Measurements from ENCODE around the gene TBX18. TPM values are rescaled to one million over a fixed set of nuclear protein-coding genes. Genes with fewer than 3 reads are reported as not detected.

TBX18 gene
- total and polyA plus RNA-seq, 9 of the 15 experiments (the other 6 are each of a cell fraction or from before 2014, with no cell fraction given): 4.0 to 36.1 (median 20.7) TPM

- TF ChIP-seq RBM22 (IDR thresholded peaks at IDR 0.05; ENCODE audit: low read depth, low read length, poor library complexity, severe bottlenecking) (no peak), ZNF253 (CRISPR knock-in tag; conservative IDR thresholded peaks at IDR 0.05) (no peak), THAP7 (CRISPR knock-in tag; IDR thresholded peaks at IDR 0.05) (no peak), ARHGAP35 (IDR thresholded peaks at IDR 0.05; ENCODE audit: partially characterized antibody) (no peak), HDAC1 (IDR thresholded peaks at IDR 0.05) (no peak), SMAD2 (IDR thresholded peaks at IDR 0.05; ENCODE audit: low read depth, low read length) (no peak), ZBTB34 (CRISPR knock-in tag; IDR thresholded peaks at IDR 0.05) (no peak)
- TF ChIP-seq, protein P1, sequence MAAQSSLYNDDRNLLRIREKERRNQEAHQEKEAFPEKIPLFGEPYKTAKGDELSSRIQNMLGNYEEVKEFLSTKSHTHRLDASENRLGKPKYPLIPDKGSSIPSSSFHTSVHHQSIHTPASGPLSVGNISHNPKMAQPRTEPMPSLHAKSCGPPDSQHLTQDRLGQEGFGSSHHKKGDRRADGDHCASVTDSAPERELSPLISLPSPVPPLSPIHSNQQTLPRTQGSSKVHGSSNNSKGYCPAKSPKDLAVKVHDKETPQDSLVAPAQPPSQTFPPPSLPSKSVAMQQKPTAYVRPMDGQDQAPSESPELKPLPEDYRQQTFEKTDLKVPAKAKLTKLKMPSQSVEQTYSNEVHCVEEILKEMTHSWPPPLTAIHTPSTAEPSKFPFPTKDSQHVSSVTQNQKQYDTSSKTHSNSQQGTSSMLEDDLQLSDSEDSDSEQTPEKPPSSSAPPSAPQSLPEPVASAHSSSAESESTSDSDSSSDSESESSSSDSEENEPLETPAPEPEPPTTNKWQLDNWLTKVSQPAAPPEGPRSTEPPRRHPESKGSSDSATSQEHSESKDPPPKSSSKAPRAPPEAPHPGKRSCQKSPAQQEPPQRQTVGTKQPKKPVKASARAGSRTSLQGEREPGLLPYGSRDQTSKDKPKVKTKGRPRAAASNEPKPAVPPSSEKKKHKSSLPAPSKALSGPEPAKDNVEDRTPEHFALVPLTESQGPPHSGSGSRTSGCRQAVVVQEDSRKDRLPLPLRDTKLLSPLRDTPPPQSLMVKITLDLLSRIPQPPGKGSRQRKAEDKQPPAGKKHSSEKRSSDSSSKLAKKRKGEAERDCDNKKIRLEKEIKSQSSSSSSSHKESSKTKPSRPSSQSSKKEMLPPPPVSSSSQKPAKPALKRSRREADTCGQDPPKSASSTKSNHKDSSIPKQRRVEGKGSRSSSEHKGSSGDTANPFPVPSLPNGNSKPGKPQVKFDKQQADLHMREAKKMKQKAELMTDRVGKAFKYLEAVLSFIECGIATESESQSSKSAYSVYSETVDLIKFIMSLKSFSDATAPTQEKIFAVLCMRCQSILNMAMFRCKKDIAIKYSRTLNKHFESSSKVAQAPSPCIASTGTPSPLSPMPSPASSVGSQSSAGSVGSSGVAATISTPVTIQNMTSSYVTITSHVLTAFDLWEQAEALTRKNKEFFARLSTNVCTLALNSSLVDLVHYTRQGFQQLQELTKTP (IDR thresholded peaks at IDR 0.05; ENCODE audit: low read depth in 1 of 2, partially characterized antibody in 2 of 2): no peak
- TF ChIP-seq, protein P2, sequence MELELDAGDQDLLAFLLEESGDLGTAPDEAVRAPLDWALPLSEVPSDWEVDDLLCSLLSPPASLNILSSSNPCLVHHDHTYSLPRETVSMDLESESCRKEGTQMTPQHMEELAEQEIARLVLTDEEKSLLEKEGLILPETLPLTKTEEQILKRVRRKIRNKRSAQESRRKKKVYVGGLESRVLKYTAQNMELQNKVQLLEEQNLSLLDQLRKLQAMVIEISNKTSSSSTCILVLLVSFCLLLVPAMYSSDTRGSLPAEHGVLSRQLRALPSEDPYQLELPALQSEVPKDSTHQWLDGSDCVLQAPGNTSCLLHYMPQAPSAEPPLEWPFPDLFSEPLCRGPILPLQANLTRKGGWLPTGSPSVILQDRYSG (tag; conservative IDR thresholded peaks at IDR 0.05; ENCODE audit: low read depth): no peak
Observed at GRCh38 chr6:84791927-84792326, 27.5 kb upstream of the TBX18 start (continued).
